Measurements from ENCODE around the gene APOL3.
"Not testable (repeated sequence)": the region's sequence is repeated elsewhere in the genome, so short reads cannot be mapped to it uniquely, and the experiment has no call there.

Gene APOL3

DNA sequence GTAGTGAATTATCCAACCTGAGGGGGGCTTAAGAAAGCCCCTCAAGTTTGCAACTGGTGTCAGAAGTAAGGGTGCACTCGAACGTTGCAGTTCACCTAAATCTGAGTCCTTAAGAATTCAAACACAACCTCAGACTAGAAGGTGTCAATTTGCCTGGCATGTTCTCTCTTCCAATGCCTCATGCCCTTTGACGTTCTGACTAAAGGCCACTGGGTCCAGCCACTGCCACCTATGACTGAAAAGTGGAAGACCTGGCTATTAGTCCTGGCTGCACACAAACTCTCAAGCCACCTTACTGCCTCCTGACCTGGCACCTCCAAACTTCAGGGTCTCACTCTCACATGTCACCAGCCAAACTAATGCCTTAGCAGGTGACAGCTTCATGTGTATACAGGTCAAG lies 33.0 kb upstream of the APOL3 start:
- H3K9me3 ChIP-seq (ENCODE audit: control insufficient read depth, insufficient read depth, low read length), result no peaks in the 10 kb centered on the region
- H3K4me3 ChIP-seq (ENCODE audit: low read length), result no peak overlapping the region
- DNase-seq (ENCODE audit: low read depth, low spot score), result no peak
- no peaks in the 10 kb centered on the region for H3K27me3 ChIP-seq (ENCODE audit: control insufficient read depth, insufficient read depth, low read length)
- WGBS (ENCODE audit: insufficient coverage, insufficient read length), result no CpG with 5 or more reads among the region's 3 CpGs
- no peak overlapping the region for H3K27ac ChIP-seq (ENCODE audit: low read length)
- H3K36me3 ChIP-seq (ENCODE audit: control insufficient read depth, insufficient read depth, low read length), result no peaks in the 10 kb centered on the region
- peaks cover 7% of the 10 kb centered on the region; the same call in 1 of the 2 replicates for H3K4me1 ChIP-seq (ENCODE audit: control insufficient read depth, insufficient read depth, low read length)

DNA sequence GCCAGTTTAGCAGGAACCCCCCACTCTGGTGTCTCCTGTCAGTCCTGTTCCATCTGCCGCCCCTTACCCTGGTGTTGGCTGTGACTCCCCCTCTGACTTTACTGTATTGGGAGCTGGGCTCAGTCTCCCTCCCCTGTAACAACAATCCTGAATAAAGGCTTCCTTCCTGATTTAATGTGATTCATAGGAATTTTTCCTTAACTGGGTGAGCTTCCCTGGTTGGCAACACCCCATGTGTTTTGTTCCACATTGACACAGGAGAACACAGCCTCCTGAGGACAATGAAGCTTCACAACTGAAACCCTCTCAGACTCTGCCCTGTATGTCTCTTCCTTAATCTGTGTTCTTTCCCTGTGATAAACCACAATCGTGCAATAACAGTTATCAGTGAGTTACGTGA lies 32.6 kb upstream of the APOL3 start:
- DNase-seq (ENCODE audit: low read depth, low spot score), result no peak
- H3K4me1 ChIP-seq (ENCODE audit: control insufficient read depth, insufficient read depth, low read length), result peaks cover 7% of the 10 kb centered on the region; the same call in 1 of the 2 replicates
- no peak overlapping the region for H3K4me3 ChIP-seq (ENCODE audit: low read length)
- H3K27ac ChIP-seq (ENCODE audit: low read length), result no peak overlapping the region
- no CpG with 5 or more reads among the region's 3 CpGs for WGBS (ENCODE audit: insufficient coverage, insufficient read length)
- no peaks in the 10 kb centered on the region for H3K36me3 ChIP-seq (ENCODE audit: control insufficient read depth, insufficient read depth, low read length)
- H3K9me3 ChIP-seq (ENCODE audit: control insufficient read depth, insufficient read depth, low read length), result no peaks in the 10 kb centered on the region
- H3K27me3 ChIP-seq (ENCODE audit: control insufficient read depth, insufficient read depth, low read length), result no peaks in the 10 kb centered on the region

GRCh38 chr22:36192542-36192941 lies 32.0 kb upstream of the APOL3 start:
- peaks cover 4% of the 10 kb centered on the region; the same call in 1 of the 2 replicates for H3K4me1 ChIP-seq (ENCODE audit: control insufficient read depth, insufficient read depth, low read length)
- no peaks in the 10 kb centered on the region for H3K36me3 ChIP-seq (ENCODE audit: control insufficient read depth, insufficient read depth, low read length)
- no peak for DNase-seq (ENCODE audit: low read depth, low spot score)
- no peaks in the 10 kb centered on the region for H3K9me3 ChIP-seq (ENCODE audit: control insufficient read depth, insufficient read depth, low read length)
- H3K27me3 ChIP-seq (ENCODE audit: control insufficient read depth, insufficient read depth, low read length), result no peaks in the 10 kb centered on the region
- no peak overlapping the region for H3K4me3 ChIP-seq (ENCODE audit: low read length)
- WGBS (ENCODE audit: insufficient coverage, insufficient read length), result no CpG with 5 or more reads among the region's 4 CpGs
- no peak overlapping the region for H3K27ac ChIP-seq (ENCODE audit: low read length)

DNA sequence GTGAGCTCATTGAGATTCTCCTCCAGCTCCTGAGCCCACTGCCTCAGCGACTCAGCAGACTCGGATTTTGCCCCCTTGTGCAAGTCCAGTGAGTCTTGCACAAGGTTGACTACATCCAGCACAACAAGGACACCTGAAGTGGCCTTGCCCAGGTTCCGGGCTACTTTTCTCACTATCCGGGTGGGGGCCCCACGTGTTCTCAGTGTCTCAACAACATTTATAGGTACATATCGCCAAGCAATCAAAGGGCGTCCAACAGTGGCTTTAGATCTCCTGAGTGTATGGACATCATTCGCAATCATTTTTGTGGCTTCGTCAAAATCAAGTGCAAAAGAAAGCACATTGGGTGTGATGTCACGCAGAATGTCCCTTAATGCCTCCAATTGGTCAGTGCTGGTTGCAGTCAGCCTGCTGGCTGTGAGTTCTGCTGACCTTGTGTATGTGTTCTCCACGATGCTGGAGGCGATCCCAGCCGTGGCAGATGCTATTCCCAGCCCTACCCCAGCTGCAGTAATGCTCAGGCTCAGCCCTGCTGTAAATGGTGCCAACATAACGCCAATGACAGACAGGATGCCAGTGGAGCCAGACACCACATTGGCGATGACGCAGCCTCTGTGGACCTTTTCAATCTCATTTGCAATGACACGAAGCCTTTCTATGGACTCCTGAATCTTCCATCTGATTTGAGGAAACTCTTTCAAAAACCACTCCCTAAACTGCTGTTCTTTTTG lies 30.7 kb upstream of the APOL3 start:
- DNase-seq (ENCODE audit: low read depth, low spot score), result no peak
- Histone ChIP-seq H3K4me1 (ENCODE audit: control insufficient read depth, insufficient read depth, low read length) (peaks cover 1% of the 10 kb centered on the region; the same call in 1 of the 2 replicates), H3K4me3 (ENCODE audit: low read length) (no peak overlapping the region), H3K36me3 (ENCODE audit: control insufficient read depth, insufficient read depth, low read length) (no peaks in the 10 kb centered on the region), H3K27me3 (ENCODE audit: control insufficient read depth, insufficient read depth, low read length) (no peaks in the 10 kb centered on the region), H3K9me3 (ENCODE audit: control insufficient read depth, insufficient read depth, low read length) (no peaks in the 10 kb centered on the region), H3K27ac (ENCODE audit: low read length) (no peak overlapping the region)
- WGBS (ENCODE audit: insufficient coverage, insufficient read length), result no CpG with 5 or more reads among the region's 17 CpGs

GRCh38 chr22:36187862-36188261 lies 27.3 kb upstream of the APOL3 start:
- H3K4me3 ChIP-seq (ENCODE audit: low read length); H3K9me3 ChIP-seq (ENCODE audit: control insufficient read depth, insufficient read depth, low read length); H3K27me3 ChIP-seq (ENCODE audit: control insufficient read depth, insufficient read depth, low read length); H3K36me3 ChIP-seq (ENCODE audit: control insufficient read depth, insufficient read depth, low read length); DNase-seq (ENCODE audit: low read depth, low spot score); H3K4me1 ChIP-seq (ENCODE audit: control insufficient read depth, insufficient read depth, low read length); H3K27ac ChIP-seq (ENCODE audit: low read length): not testable (repeated sequence)
- WGBS (ENCODE audit: insufficient coverage, insufficient read length), result no CpG with 5 or more reads among the region's 6 CpGs

- Histone ChIP-seq H3K27me3 (ENCODE audit: control insufficient read depth, insufficient read depth, low read length) (no peaks in the 10 kb centered on the region), H3K36me3 (ENCODE audit: control insufficient read depth, insufficient read depth, low read length) (no peaks in the 10 kb centered on the region), H3K4me3 (ENCODE audit: low read length) (no peak overlapping the region), H3K9me3 (ENCODE audit: control insufficient read depth, insufficient read depth, low read length) (no peaks in the 10 kb centered on the region), H3K27ac (ENCODE audit: low read length) (no peak overlapping the region), H3K4me1 (ENCODE audit: control insufficient read depth, insufficient read depth, low read length) (peaks cover 1% of the 10 kb centered on the region; the same call in 1 of the 2 replicates)
- no CpG with 5 or more reads among the region's 14 CpGs for WGBS (ENCODE audit: insufficient coverage, insufficient read length)
- no peak for DNase-seq (ENCODE audit: low read depth, low spot score)
Measured at GRCh38 chr22:36185828-36186624, 25.5 kb upstream of the APOL3 start.

GRCh38 chr22:36184433-36185025 lies 24.0 kb upstream of the APOL3 start:
- Histone ChIP-seq H3K36me3 (ENCODE audit: control insufficient read depth, insufficient read depth, low read length) (no peaks in the 10 kb centered on the region), H3K27ac (ENCODE audit: low read length) (no peak overlapping the region), H3K27me3 (ENCODE audit: control insufficient read depth, insufficient read depth, low read length) (no peaks in the 10 kb centered on the region), H3K9me3 (ENCODE audit: control insufficient read depth, insufficient read depth, low read length) (no peaks in the 10 kb centered on the region), H3K4me3 (ENCODE audit: low read length) (no peak overlapping the region), H3K4me1 (ENCODE audit: control insufficient read depth, insufficient read depth, low read length) (no peaks in the 10 kb centered on the region)
- no CpG with 5 or more reads among the region's 10 CpGs for WGBS (ENCODE audit: insufficient coverage, insufficient read length)
- no peak for DNase-seq (ENCODE audit: low read depth, low spot score)

- Histone ChIP-seq H3K4me3 (ENCODE audit: low read length) (no peak overlapping the region), H3K36me3 (ENCODE audit: control insufficient read depth, insufficient read depth, low read length) (no peaks in the 10 kb centered on the region), H3K9me3 (ENCODE audit: control insufficient read depth, insufficient read depth, low read length) (no peaks in the 10 kb centered on the region), H3K27me3 (ENCODE audit: control insufficient read depth, insufficient read depth, low read length) (no peaks in the 10 kb centered on the region), H3K4me1 (ENCODE audit: control insufficient read depth, insufficient read depth, low read length) (no peaks in the 10 kb centered on the region), H3K27ac (ENCODE audit: low read length) (no peak overlapping the region)
- WGBS (ENCODE audit: insufficient coverage, insufficient read length), result no CpG with 5 or more reads among the region's 7 CpGs
- no peak for DNase-seq (ENCODE audit: low read depth, low spot score)
Measured at GRCh38 chr22:36183446-36183845, 22.9 kb upstream of the APOL3 start.

DNA sequence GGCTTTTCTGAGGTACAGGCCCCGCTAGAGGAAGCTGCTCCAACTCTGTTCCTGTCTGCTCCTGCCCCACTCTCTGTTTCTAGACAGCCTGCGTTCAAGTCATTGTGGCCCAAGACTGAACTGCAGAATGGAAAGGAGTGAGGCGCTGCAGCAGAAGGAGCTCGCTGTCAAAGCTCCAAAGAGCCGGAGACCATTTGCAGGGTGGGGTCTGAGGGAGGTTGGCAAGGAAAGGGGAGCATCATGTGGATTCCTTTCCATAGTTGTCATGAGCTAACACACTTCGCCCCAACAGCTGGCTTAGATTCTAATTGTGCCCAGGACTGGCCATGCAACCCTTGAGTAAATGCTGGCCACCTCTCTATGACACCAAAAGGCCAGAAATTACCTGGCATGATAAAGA lies 22.3 kb upstream of the APOL3 start:
- Histone ChIP-seq H3K27me3 (ENCODE audit: control insufficient read depth, insufficient read depth, low read length) (no peaks in the 10 kb centered on the region), H3K4me3 (ENCODE audit: low read length) (no peak overlapping the region), H3K9me3 (ENCODE audit: control insufficient read depth, insufficient read depth, low read length) (no peaks in the 10 kb centered on the region), H3K27ac (ENCODE audit: low read length) (no peak overlapping the region), H3K4me1 (ENCODE audit: control insufficient read depth, insufficient read depth, low read length) (no peaks in the 10 kb centered on the region), H3K36me3 (ENCODE audit: control insufficient read depth, insufficient read depth, low read length) (no peaks in the 10 kb centered on the region)
- no peak for DNase-seq (ENCODE audit: low read depth, low spot score)
- no CpG with 5 or more reads among the region's 6 CpGs for WGBS (ENCODE audit: insufficient coverage, insufficient read length)

GRCh38 chr22:36182056-36182455 lies 21.5 kb upstream of the APOL3 start:
- H3K9me3 ChIP-seq (ENCODE audit: control insufficient read depth, insufficient read depth, low read length), result no peaks in the 10 kb centered on the region
- no CpG with 5 or more reads among the region's 7 CpGs for WGBS (ENCODE audit: insufficient coverage, insufficient read length)
- H3K27ac ChIP-seq (ENCODE audit: low read length), result no peak overlapping the region
- H3K4me1 ChIP-seq (ENCODE audit: control insufficient read depth, insufficient read depth, low read length), result no peaks in the 10 kb centered on the region
- H3K36me3 ChIP-seq (ENCODE audit: control insufficient read depth, insufficient read depth, low read length), result no peaks in the 10 kb centered on the region
- H3K4me3 ChIP-seq (ENCODE audit: low read length), result no peak overlapping the region
- no peaks in the 10 kb centered on the region for H3K27me3 ChIP-seq (ENCODE audit: control insufficient read depth, insufficient read depth, low read length)
- no peak for DNase-seq (ENCODE audit: low read depth, low spot score)
